Stimulated activated CD4-positive, alpha-beta T cell treated with anti-CD3 and anti-CD28 coated beads, Interleukin-1b, Interleukin-23, amount 100 ng/mL, for 24 hours (primary cell): Measurements from ENCODE around the gene PEPD.

Experiments
- DNase-seq, 4 experiments: peaks; one replicate each; pipeline ENCODE4 v3.0.0-alpha.2; 2020; ENCODE audit warnings: low read depth in 4 of 4, low spot score in 1 of 4

PEPD gene

GRCh38 chr19:33426621-33427361, 94.8 kb downstream of the PEPD start:
- DNase-seq: no peak

- DNase-seq: no peak
These were observed 97.4 kb downstream of the PEPD start for GRCh38 chr19:33424181-33424580.

- no peak for DNase-seq
These were observed 99.0 kb downstream of the PEPD start for GRCh38 chr19:33422369-33423180.

GRCh38 chr19:33421368-33421767, 100.2 kb downstream of the PEPD start:
- no peak for DNase-seq

- DNase-seq: no peak
These were observed 100.8 kb downstream of the PEPD start for GRCh38 chr19:33420821-33421220.

- no peak for DNase-seq
These were observed 101.8 kb downstream of the PEPD start for GRCh38 chr19:33419788-33420130.

GRCh38 chr19:33418871-33419787, 102.5 kb downstream of the PEPD start:
- DNase-seq: no peak

- no peak for DNase-seq
These were observed 103.1 kb downstream of the PEPD start for GRCh38 chr19:33418461-33418860.

- no peak for DNase-seq
These were observed 103.8 kb downstream of the PEPD start for GRCh38 chr19:33417751-33418150.

- peak; percentile 26 to 55 (median 29) for DNase-seq
These were observed 105.0 kb downstream of the PEPD start for GRCh38 chr19:33416307-33417215.

GRCh38 chr19:33414667-33415605, 106.7 kb downstream of the PEPD start:
- DNase-seq: no peak

GRCh38 chr19:33413868-33414666, 107.5 kb downstream of the PEPD start:
- no peak for DNase-seq

GRCh38 chr19:33413426-33413725, 108.2 kb downstream of the PEPD start:
- DNase-seq: no peak

GRCh38 chr19:33412601-33413425, 108.8 kb downstream of the PEPD start:
- no peak for DNase-seq

- DNase-seq: no peak
These were observed 109.9 kb downstream of the PEPD start for GRCh38 chr19:33411621-33412180.

- DNase-seq: no peak
These were observed 110.6 kb downstream of the PEPD start for GRCh38 chr19:33410915-33411401.

GRCh38 chr19:33409906-33410685, 111.5 kb downstream of the PEPD start:
- no peak for DNase-seq
